Fibroblast of skin of left quadriceps (primary cell): ENCODE results near the gene ITIH1.
A peak's percentile ranks its signal among the peaks of the same experiment; 100 is the strongest.

Experiments
- DNase-seq, 2 experiments: peaks; one replicate each; pipeline ENCODE4 v3.0.0-alpha.2; 2013; ENCODE audit warnings: low read depth in 2 of 2

Gene ITIH1

GRCh38 chr3:52816199-52816598, 38.8 kb downstream of the ITIH1 start:
- DNase-seq, result no peak

- DNase-seq, result no peak
These were observed 39.3 kb downstream of the ITIH1 start for GRCh38 chr3:52816654-52817053.

GRCh38 chr3:52817221-52817620, 39.8 kb downstream of the ITIH1 start:
- no peak for DNase-seq

- no peak for DNase-seq
These were observed 40.5 kb downstream of the ITIH1 start for GRCh38 chr3:52817860-52818259.

- DNase-seq, result no peak
These were observed 42.5 kb downstream of the ITIH1 start for GRCh38 chr3:52819936-52820335.

GRCh38 chr3:52820736-52821135, 43.3 kb downstream of the ITIH1 start:
- DNase-seq, result no peak

- no peak for DNase-seq
These were observed 45.0 kb downstream of the ITIH1 start for GRCh38 chr3:52822363-52822762.

- no peak for DNase-seq
These were observed 46.6 kb downstream of the ITIH1 start for GRCh38 chr3:52824037-52824436.

- no peak for DNase-seq
These were observed 50.0 kb downstream of the ITIH1 start for GRCh38 chr3:52827441-52827840.

GRCh38 chr3:52827866-52828376, 50.5 kb downstream of the ITIH1 start:
- DNase-seq, result no peak

- DNase-seq, result no peak
These were observed 52.1 kb downstream of the ITIH1 start for GRCh38 chr3:52829482-52829881.

GRCh38 chr3:52829906-52830463, 52.6 kb downstream of the ITIH1 start:
- DNase-seq, result no peak

GRCh38 chr3:52830535-52831258, 53.3 kb downstream of the ITIH1 start, which contains the start of gene ITIH4:
Gene ITIH4, minus strand, starts transcription at chr3:52830672. Its CDS starts 30 bp downstream, at chr3:52830642.
- DNase-seq, result no peak

- DNase-seq, result peak; percentile 36 to 46
These were observed 54.3 kb downstream of the ITIH1 start for GRCh38 chr3:52831500-52832301.

- no peak for DNase-seq
These were observed 55.8 kb downstream of the ITIH1 start for GRCh38 chr3:52833202-52833601.

GRCh38 chr3:52834871-52835501, 57.6 kb downstream of the ITIH1 start, which contains the start of gene MUSTN1:
Gene MUSTN1, minus strand, starts transcription at chr3:52835019. Its CDS starts 71 bp downstream, at chr3:52834948.
- peak in 1 of 2 experiments; percentile 1 for DNase-seq

GRCh38 chr3:52835766-52836470, 58.5 kb downstream of the ITIH1 start:
- no peak for DNase-seq

GRCh38 chr3:52836471-52836845, 59.1 kb downstream of the ITIH1 start:
- DNase-seq, result no peak

GRCh38 chr3:52836986-52837385, 59.6 kb downstream of the ITIH1 start:
- no peak for DNase-seq

GRCh38 chr3:52838561-52839267, 61.3 kb downstream of the ITIH1 start:
- DNase-seq, result no peak

GRCh38 chr3:52839268-52839575, 61.8 kb downstream of the ITIH1 start:
- no peak for DNase-seq
